Ovary (tissue), 3 donors: ENCODE results near the gene HNRNPA1.

Experiments
- EP300 ChIP-seq: sonication (generic); formaldehyde crosslinking; IDR thresholded peaks from one replicate; pipeline ENCODE4 v1.6.1; 2017; ENCODE audit warnings: antibody characterized with exemption
- POLR2A ChIP-seq: fragments of 450-650 bp; IDR thresholded peaks from one replicate; pipeline ENCODE4 v1.6.1; 2017; ENCODE audit warnings: antibody characterized with exemption, mild to moderate bottlenecking, moderate library complexity
- TF ChIP-seq, protein P1 (sequence below), 3 donors: fragments of 450-650 bp in 2 of 3; fragments of 200-600 bp in 1 of 3; IDR thresholded peaks; one replicate each; pipeline versions ENCODE4 v1.5.1 to v1.8.0; 2016 to 2022; ENCODE audit warnings: antibody characterized with exemption in 3 of 3, mild to moderate bottlenecking in 1 of 3
- donor health status: DM: no; HTN: no; CAD: no.

DNA sequence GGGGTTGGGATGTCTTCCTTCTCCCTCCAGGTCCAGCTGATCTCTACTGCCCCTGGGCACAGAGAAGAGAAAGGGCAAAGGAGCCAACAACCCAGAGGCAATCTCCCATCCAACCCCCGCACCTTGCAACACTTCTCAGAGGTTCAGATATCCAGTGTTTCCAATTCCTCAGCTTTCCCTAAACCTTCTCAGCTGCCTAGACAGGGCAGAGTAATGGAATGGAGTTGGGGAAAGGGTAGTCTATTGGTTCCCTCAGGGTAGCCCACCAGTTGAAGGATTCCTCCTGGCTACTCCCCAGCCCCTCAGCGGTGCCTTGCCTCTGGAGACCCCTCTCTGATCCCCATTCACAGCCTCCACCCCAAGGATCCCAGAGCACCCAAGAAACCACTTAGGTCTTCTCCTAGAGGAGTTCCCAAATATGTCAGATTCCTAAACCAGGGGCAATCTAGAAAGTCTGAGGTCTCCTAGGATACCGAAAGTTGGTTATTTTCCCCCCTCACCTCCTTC is 19.8 kb downstream of the HNRNPA1 start:
- TF ChIP-seq, protein P1, sequence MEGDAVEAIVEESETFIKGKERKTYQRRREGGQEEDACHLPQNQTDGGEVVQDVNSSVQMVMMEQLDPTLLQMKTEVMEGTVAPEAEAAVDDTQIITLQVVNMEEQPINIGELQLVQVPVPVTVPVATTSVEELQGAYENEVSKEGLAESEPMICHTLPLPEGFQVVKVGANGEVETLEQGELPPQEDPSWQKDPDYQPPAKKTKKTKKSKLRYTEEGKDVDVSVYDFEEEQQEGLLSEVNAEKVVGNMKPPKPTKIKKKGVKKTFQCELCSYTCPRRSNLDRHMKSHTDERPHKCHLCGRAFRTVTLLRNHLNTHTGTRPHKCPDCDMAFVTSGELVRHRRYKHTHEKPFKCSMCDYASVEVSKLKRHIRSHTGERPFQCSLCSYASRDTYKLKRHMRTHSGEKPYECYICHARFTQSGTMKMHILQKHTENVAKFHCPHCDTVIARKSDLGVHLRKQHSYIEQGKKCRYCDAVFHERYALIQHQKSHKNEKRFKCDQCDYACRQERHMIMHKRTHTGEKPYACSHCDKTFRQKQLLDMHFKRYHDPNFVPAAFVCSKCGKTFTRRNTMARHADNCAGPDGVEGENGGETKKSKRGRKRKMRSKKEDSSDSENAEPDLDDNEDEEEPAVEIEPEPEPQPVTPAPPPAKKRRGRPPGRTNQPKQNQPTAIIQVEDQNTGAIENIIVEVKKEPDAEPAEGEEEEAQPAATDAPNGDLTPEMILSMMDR (IDR thresholded peaks at IDR 0.05), result no peak
- TF ChIP-seq POLR2A, result no peak
- no peak for TF ChIP-seq EP300
